HepG2 (cell line): ENCODE measurements around the gene ABCC10. TPM values are rescaled to one million over a fixed set of nuclear protein-coding genes. Genes with fewer than 3 reads are reported as not detected.

ENCODE experiments used
- ELF1 ChIP-seq: sonication (generic); formaldehyde crosslinking; IDR thresholded peaks from 2 replicates; pipeline ENCODE4 v1.4.0; 2020; ENCODE audit warnings: missing genetic modification reagents
- FOXC1 ChIP-seq: sonication (generic); formaldehyde crosslinking; IDR thresholded peaks from 2 replicates; pipeline ENCODE4 v1.8.0; 2022; ENCODE audit warnings: mild to moderate bottlenecking, missing genetic modification reagents, borderline replicate concordance
- HHEX ChIP-seq: IDR thresholded peaks from 2 replicates; pipeline ENCODE4 v1.6.1; 2016; ENCODE audit warnings: control low read depth
- KDM5A ChIP-seq: fragments of 200-600 bp; sonication (generic); IDR thresholded peaks from 2 replicates; pipeline ENCODE4 v1.7.0; 2018; ENCODE audit warnings: antibody characterized with exemption, mild to moderate bottlenecking, low read length, borderline replicate concordance
- MTA1 ChIP-seq: sonication (generic); formaldehyde crosslinking; IDR thresholded peaks from 2 replicates; pipeline ENCODE4 v1.4.0; 2020; ENCODE audit warnings: missing genetic modification reagents, mild to moderate bottlenecking, borderline replicate concordance
- NONO ChIP-seq, 2 experiments: fragments of 450-650 bp in 1 of 2; sonication (generic) in 1 of 2; formaldehyde crosslinking in 1 of 2; IDR thresholded peaks in 1 of 2; conservative IDR thresholded peaks in 1 of 2; 2 replicates each; pipeline versions ENCODE4 v1.6.1 to v1.8.0; 2017 to 2022; ENCODE audit warnings: mild to moderate bottlenecking in 1 of 2, missing genetic modification reagents in 1 of 2, moderate library complexity in 1 of 2
- RXRA ChIP-seq: sonication (generic); formaldehyde crosslinking; IDR thresholded peaks from 2 replicates; pipeline ENCODE4 v1.5.1; 2020; ENCODE audit warnings: missing genetic modification reagents
- SMAD3 ChIP-seq: sonication (generic); formaldehyde crosslinking; IDR thresholded peaks from 2 replicates; pipeline ENCODE4 v1.4.0; 2020; ENCODE audit warnings: missing genetic modification reagents
- SP1 ChIP-seq, 2 experiments: fragments of 450-650 bp in 1 of 2; sonication (generic) in 1 of 2; formaldehyde crosslinking in 1 of 2; IDR thresholded peaks; 2 replicates each; pipeline versions ENCODE4 v1.4.0 to v1.6.1; 2016 to 2020; ENCODE audit warnings: missing genetic modification reagents in 1 of 2
- SP140L ChIP-seq: sonication (generic); formaldehyde crosslinking; IDR thresholded peaks from 2 replicates; pipeline ENCODE4 v1.4.0; 2020; ENCODE audit warnings: missing genetic modification reagents, borderline replicate concordance
- SRF ChIP-seq: IDR thresholded peaks from 2 replicates; pipeline ENCODE4 v1.6.1; 2011; ENCODE audit warnings: mild to moderate bottlenecking, low read depth, low read length, moderate library complexity
- SRSF9 ChIP-seq: fragments of 200-400 bp; formaldehyde crosslinking; IDR thresholded peaks from 2 replicates; pipeline ENCODE4 v1.6.1; 2018; ENCODE audit warnings: borderline replicate concordance, mild to moderate bottlenecking, low read depth, low read length; ENCODE audit not compliant: insufficient read depth, poor library complexity, severe bottlenecking
- STAG1 ChIP-seq: sonication (generic); formaldehyde crosslinking; IDR thresholded peaks from 2 replicates; pipeline ENCODE4 v1.4.0; 2020; ENCODE audit warnings: missing genetic modification reagents
- TCF12 ChIP-seq, 2 experiments: fragments of 450-650 bp in 1 of 2; sonication (generic) in 1 of 2; formaldehyde crosslinking in 1 of 2; IDR thresholded peaks; 2 replicates each; pipeline versions ENCODE4 v1.6.1 to v1.8.0; 2017 to 2022; ENCODE audit warnings: antibody characterized with exemption in 1 of 2, mild to moderate bottlenecking in 1 of 2, missing genetic modification reagents in 1 of 2, moderate library complexity in 1 of 2
- TEAD3 ChIP-seq: optimal IDR thresholded peaks from 2 replicates; pipeline ENCODE3; 2016; ENCODE audit warnings: borderline replicate concordance
- ZMYM2 ChIP-seq: sonication (generic); formaldehyde crosslinking; IDR thresholded peaks from 2 replicates; pipeline ENCODE4 v1.8.0; 2022; ENCODE audit warnings: mild to moderate bottlenecking, missing genetic modification reagents
- ZNF232 ChIP-seq: sonication (generic); formaldehyde crosslinking; IDR thresholded peaks from 2 replicates; pipeline ENCODE4 v1.4.0; 2020; ENCODE audit warnings: missing genetic modification reagents, borderline replicate concordance
- ZNF354B ChIP-seq: sonication (generic); formaldehyde crosslinking; IDR thresholded peaks from 2 replicates; pipeline ENCODE4 v1.8.0; 2022; ENCODE audit warnings: mild to moderate bottlenecking, missing genetic modification reagents
- ZNF501 ChIP-seq: sonication (generic); formaldehyde crosslinking; IDR thresholded peaks from 2 replicates; pipeline ENCODE4 v1.5.1; 2020; ENCODE audit warnings: mild to moderate bottlenecking, moderate library complexity, missing genetic modification reagents
- polyA plus RNA-seq, 8 experiments: library from polyadenylated mRNA; depleted of rRNA in 3 of 8; stranded (reverse) in 7 of 8; unstranded in 1 of 8; fragments of >200 nt; fragmentation: Illumina TruSeq in 4 of 8; extraction: Trizol in 4 of 8; gene quantifications; 2 replicates each; pipeline versions ENCODE4 v1.2.1 to v1.2.3, GENCODE V29; 2011 to 2016; ENCODE audit warnings: low read depth in 4 of 8, missing spikeins in 1 of 8, mixed read lengths in 1 of 8; ENCODE audit not compliant: insufficient read depth in 1 of 8
- total RNA-seq, 5 experiments: library from RNA; depleted of rRNA; stranded (reverse); fragments of >200 nt; fragmentation: Illumina TruSeq; extraction: Trizol; gene quantifications; 2 replicates each; pipeline ENCODE4 v1.2.3, GENCODE V29; 2016; ENCODE audit warnings: low read depth in 1 of 5
- TF ChIP-seq, protein P1 (sequence below): sonication (generic); formaldehyde crosslinking; IDR thresholded peaks from 2 replicates; pipeline ENCODE4 v1.8.0; 2022; ENCODE audit warnings: missing genetic modification reagents, mild to moderate bottlenecking, moderate library complexity, borderline replicate concordance
- TF ChIP-seq, protein P2 (sequence below): IDR thresholded peaks from 2 replicates; pipeline ENCODE4 v1.6.1; 2016; ENCODE audit warnings: low read depth, missing genetic modification reagents, missing compliant biosample characterization
- TF ChIP-seq, protein P3 (sequence below): sonication (generic); formaldehyde crosslinking; IDR thresholded peaks from 2 replicates; pipeline ENCODE4 v1.4.0; 2020; ENCODE audit warnings: mild to moderate bottlenecking, missing genetic modification reagents

ABCC10 gene
- total and polyA plus RNA-seq, 2 of the 13 experiments (the other 11 are each of a cell fraction or from before 2014, with no cell fraction given) = 16.0 to 24.3 TPM

DNA sequence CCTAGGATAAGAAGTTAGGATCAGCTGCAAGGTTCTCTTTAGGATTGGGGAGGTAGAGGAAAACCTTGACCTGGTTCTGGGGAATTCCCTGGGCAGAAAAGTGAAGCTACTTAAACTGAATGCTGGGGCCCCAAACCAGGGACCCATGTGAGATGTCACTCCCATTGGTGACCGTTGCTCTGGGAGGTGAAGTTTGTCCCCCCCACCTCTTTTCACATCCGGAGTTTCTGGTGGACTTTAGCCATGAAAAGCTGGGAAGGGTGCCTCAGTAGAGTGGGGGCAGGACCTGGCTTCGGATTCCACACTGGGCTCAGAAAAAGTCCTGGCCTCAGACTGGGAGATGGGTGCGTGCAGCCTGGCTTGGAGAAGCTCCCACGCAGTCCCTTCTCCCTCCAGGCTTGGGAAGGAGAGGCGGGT lies 63.2 kb downstream of the ABCC10 start (continued):
- TF ChIP-seq ELF1 (CRISPR knock-in tag) (peak; percentile 66; the same call in 1 of the 2 replicates), ZNF232 (CRISPR knock-in tag) (peak; percentile 94; the same call in 1 of the 2 replicates), KDM5A (no peak), SRSF9 (no peak), ZNF354B (CRISPR knock-in tag) (no peak), MTA1 (no peak), SMAD3 (no peak), SRF (no peak), RXRA (CRISPR knock-in tag) (peak; percentile 65; the same call in 1 of the 2 replicates), NONO (IDR thresholded peaks at IDR 0.05) (no peak), NONO (CRISPR knock-in tag; conservative IDR thresholded peaks at IDR 0.05) (0 out of 2 replicates have a peak, but pooled peaks have one; percentile 79), ZNF501 (CRISPR knock-in tag) (0 out of 2 replicates have a peak, but pooled peaks have one; percentile 99), ZMYM2 (CRISPR knock-in tag) (no peak), TEAD3 (peak; percentile 80), TCF12 (IDR thresholded peaks at IDR 0.05) (no peak), TCF12 (CRISPR knock-in tag; IDR thresholded peaks at IDR 0.05) (no peak), SP1 (IDR thresholded peaks at IDR 0.05) (no peak), SP1 (CRISPR knock-in tag; IDR thresholded peaks at IDR 0.05) (no peak), SP140L (CRISPR knock-in tag) (no peak), HHEX (CRISPR knock-in tag) (peak; percentile 58; the same call in 1 of the 2 replicates), STAG1 (CRISPR knock-in tag) (no peak), FOXC1 (CRISPR knock-in tag) (no peak)
- TF ChIP-seq, protein P1, sequence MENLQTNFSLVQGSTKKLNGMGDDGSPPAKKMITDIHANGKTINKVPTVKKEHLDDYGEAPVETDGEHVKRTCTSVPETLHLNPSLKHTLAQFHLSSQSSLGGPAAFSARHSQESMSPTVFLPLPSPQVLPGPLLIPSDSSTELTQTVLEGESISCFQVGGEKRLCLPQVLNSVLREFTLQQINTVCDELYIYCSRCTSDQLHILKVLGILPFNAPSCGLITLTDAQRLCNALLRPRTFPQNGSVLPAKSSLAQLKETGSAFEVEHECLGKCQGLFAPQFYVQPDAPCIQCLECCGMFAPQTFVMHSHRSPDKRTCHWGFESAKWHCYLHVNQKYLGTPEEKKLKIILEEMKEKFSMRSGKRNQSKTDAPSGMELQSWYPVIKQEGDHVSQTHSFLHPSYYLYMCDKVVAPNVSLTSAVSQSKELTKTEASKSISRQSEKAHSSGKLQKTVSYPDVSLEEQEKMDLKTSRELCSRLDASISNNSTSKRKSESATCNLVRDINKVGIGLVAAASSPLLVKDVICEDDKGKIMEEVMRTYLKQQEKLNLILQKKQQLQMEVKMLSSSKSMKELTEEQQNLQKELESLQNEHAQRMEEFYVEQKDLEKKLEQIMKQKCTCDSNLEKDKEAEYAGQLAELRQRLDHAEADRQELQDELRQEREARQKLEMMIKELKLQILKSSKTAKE = no peak
- TF ChIP-seq, protein P2, sequence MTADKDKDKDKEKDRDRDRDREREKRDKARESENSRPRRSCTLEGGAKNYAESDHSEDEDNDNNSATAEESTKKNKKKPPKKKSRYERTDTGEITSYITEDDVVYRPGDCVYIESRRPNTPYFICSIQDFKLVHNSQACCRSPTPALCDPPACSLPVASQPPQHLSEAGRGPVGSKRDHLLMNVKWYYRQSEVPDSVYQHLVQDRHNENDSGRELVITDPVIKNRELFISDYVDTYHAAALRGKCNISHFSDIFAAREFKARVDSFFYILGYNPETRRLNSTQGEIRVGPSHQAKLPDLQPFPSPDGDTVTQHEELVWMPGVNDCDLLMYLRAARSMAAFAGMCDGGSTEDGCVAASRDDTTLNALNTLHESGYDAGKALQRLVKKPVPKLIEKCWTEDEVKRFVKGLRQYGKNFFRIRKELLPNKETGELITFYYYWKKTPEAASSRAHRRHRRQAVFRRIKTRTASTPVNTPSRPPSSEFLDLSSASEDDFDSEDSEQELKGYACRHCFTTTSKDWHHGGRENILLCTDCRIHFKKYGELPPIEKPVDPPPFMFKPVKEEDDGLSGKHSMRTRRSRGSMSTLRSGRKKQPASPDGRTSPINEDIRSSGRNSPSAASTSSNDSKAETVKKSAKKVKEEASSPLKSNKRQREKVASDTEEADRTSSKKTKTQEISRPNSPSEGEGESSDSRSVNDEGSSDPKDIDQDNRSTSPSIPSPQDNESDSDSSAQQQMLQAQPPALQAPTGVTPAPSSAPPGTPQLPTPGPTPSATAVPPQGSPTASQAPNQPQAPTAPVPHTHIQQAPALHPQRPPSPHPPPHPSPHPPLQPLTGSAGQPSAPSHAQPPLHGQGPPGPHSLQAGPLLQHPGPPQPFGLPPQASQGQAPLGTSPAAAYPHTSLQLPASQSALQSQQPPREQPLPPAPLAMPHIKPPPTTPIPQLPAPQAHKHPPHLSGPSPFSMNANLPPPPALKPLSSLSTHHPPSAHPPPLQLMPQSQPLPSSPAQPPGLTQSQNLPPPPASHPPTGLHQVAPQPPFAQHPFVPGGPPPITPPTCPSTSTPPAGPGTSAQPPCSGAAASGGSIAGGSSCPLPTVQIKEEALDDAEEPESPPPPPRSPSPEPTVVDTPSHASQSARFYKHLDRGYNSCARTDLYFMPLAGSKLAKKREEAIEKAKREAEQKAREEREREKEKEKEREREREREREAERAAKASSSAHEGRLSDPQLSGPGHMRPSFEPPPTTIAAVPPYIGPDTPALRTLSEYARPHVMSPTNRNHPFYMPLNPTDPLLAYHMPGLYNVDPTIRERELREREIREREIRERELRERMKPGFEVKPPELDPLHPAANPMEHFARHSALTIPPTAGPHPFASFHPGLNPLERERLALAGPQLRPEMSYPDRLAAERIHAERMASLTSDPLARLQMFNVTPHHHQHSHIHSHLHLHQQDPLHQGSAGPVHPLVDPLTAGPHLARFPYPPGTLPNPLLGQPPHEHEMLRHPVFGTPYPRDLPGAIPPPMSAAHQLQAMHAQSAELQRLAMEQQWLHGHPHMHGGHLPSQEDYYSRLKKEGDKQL (CRISPR knock-in tag) = no peak
- TF ChIP-seq, protein P3, sequence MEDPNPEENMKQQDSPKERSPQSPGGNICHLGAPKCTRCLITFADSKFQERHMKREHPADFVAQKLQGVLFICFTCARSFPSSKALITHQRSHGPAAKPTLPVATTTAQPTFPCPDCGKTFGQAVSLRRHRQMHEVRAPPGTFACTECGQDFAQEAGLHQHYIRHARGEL (CRISPR knock-in tag) = no peak
